Breast epithelium (tissue), 3 donors: ENCODE data around the gene FGFR3.

Source experiments
- CTCF ChIP-seq, 3 donors: fragments of 450-650 bp; IDR thresholded peaks; one replicate each; pipeline ENCODE4 v1.5.1; 2016 to 2017; ENCODE audit warnings: antibody characterized with exemption in 3 of 3, mild to moderate bottlenecking in 3 of 3, moderate library complexity in 3 of 3
- POLR2A ChIP-seq: fragments of 450-650 bp; IDR thresholded peaks from one replicate; pipeline ENCODE4 v1.6.1; 2016; ENCODE audit warnings: antibody characterized with exemption, mild to moderate bottlenecking, moderate library complexity
- POLR2AphosphoS5 ChIP-seq, 3 donors: sonication (generic); formaldehyde crosslinking; IDR thresholded peaks; one replicate each; pipeline ENCODE4 v1.6.1; 2017; ENCODE audit warnings: antibody characterized with exemption in 3 of 3

GRCh38 chr4:1855333-1856070 is 62.4 kb downstream of the FGFR3 start:
- TF ChIP-seq CTCF (IDR thresholded peaks at IDR 0.05) = no peak
- TF ChIP-seq POLR2A = no peak
- no peak for TF ChIP-seq POLR2AphosphoS5 (IDR thresholded peaks at IDR 0.05)
